Measurements from ENCODE around the gene GMNN.
"Not testable (repeated sequence)": the region's sequence is repeated elsewhere in the genome, so short reads cannot be mapped to it uniquely, and the experiment has no call there.

The GMNN gene

DNA sequence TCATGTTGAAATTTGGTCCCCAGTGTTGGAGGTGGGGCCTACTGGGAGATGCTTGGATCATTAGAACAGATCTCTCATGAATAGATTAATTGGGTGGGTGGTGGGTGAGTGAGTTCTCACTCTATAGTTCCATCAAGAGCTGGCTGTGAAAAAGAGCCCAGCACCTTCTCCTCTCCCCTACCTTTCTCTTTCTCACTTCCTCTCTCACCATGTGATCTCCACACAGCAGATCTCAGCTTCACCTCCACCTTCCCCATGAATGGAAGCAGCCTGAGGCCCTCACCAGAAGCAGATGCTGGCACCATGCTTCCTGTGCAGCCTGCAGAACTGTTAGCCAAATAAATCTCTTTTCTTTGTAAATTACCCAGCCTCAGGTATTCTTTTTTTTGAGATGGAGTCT lies 12.9 kb upstream of the GMNN start:
- DNase-seq (ENCODE audit: low read depth), result no peak

DNA sequence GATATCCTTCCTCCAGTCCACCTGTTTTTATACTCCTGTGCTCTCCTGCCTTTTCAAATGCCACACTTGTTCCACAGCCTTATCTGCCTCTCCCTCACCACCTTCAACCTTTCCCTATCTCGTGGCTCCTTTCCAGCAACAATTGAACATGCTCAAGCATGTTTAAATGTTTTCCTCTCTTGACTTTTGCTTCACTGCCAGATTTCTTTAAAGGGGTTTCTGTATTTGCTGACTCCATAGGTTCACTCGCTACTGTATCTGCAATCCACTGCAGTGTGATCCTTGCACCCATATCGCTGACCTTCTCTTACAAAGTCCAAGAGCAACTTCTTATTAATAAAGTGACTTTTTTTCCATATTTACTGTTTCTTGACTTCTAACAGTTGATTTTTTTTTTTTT lies 11.2 kb upstream of the GMNN start:
- no peak for DNase-seq (ENCODE audit: low read depth)

DNA sequence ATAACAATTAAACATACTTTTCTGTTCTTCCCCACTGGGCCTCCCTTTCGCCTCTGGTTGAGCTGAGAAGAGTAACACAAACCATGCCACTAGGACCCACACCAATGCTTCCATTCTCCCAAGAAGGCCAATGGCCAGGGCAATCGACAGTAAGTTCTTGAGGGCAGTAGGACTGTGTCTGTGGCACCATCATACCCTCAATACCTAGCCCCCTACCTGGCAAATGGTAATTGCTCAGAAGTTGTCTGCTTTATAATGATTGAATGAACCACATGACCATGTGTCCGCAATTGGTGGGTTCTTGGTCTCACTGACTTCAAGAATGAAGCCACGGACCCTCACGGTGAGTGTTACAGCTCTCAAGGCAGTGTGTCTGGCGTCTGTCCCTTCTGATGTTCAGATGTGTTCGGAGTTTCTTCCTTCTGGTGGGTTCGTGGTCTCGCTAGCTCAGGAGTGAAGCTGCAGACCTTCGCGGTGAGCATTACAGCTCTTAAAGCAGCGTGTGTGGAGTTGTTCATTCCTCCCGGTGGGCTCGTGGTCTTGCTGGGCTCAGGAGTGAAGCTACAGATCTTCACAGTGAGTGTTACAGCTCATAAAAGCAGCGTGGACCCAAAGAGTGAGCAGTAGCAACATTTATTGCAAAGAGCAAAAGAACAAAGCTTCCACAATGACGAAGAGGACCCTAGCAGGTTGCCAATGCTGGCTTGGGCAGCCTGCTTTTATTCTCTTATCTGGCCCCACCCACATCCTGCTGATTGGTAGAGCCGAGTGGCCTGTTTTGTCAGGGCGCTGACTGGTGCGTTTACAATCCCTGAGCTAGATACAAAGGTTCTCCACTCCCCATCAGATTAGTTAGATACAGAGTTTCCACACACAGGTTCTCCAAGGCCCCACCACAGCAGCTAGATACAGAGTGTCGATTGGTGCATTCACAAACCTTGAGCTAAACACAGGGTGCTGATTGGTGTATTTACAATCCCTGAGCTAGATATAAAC lies 9.6 kb upstream of the GMNN start:
- DNase-seq (ENCODE audit: low read depth), result not testable (repeated sequence)

DNA sequence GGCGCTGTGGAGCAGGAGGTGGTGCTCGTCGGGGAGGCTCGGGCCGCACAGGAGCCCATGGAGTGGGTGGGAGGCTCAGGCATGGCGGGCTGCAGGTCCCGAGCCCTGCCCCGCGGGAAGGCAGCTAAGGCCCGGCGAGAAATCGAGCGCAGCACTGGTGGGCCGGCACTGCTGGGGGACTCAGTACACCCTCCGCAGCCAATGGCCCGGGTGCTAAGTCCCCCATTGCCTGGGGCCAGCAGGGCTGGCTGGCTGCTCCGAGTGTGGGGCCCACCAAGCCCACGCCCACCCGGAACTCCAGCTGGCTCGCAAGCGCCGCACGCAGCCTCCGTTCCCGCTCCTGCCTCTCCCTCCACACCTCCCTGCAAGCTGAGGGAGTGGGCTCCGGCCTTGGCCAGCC lies 8.8 kb upstream of the GMNN start:
- not testable (repeated sequence) for DNase-seq (ENCODE audit: low read depth)

DNA sequence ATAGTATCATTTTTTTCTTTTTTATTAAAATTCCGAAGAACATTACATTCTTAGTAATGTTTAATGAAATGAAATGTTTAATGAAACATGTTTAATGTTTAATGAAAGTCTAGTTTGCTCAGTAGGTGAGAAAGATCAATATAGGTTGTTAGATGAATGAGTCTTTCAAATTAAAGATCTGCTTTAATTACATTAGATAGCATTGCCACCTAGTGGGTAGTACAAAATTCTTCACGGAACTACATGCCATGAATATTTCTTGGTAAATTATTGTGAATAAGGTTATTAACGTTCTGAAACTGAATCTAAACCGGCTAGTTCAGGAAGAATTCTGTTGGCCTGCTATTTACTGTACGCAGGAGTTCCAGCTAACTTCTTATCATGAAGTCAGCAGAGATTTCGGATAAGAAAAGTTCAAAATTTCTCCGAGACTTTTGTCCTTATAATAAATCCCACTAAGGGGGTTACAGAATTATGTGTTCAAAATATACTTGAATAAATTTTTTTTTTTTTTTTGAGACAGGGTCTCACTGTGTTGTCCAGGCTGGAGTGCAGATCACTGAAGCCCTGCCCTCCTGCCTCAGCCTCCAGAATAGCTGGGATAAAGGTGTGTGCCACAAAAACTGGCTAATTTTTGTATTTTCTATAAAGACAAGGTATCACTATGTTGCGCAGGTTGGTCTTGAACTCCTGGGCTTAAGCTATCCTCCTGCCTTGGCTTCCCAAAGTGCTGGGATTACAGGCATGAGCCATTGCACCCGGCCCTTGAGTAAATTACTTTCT lies 7.9 kb upstream of the GMNN start:
- no peak for DNase-seq (ENCODE audit: low read depth)

DNA sequence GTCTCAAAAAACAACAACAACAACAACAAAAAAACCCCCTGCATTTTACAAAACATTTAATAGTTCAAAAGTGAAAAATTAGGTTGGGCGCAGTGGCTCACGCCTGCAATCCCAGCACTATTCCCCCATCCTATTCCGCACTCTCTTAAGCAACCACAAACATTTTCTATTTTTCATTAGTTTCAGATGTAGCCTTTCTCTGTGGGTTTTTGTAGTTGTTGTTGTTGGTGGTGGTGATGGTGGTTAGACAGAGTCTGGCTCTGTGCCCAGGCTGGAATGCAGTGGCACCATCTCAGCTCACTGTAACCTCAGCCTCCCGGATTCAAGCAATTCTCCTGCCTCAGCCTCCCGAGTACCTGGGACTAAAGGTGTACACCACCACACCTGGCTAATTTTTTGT lies 6.4 kb upstream of the GMNN start:
- DNase-seq (ENCODE audit: low read depth), result no peak

DNA sequence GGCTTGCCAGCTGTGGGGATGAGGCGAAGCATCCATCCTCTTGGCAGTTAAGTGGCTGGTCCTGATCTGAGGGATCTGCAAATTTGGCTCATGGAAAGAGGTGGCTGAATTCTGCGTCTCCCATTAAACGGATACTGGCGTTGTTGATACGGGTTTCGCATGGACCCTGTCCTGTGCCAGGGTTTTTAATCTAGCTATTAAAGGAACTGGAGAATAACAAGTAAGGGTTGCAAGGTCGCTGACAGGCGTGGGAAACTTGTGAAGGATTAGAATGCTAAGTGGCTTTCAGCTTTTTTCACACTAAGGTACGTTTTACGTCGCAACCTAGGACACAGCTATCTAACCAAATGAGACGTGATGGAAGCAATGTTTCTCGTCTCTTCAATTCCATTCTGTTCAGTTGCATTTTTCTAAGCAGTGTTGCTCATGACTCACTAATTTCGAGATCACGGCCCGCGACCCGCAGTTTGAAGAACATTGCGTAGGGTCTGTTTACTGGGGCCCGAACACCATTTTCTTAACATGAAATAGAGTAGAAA lies 852 bp downstream of the GMNN start:
- no peak for DNase-seq (ENCODE audit: low read depth)

DNA sequence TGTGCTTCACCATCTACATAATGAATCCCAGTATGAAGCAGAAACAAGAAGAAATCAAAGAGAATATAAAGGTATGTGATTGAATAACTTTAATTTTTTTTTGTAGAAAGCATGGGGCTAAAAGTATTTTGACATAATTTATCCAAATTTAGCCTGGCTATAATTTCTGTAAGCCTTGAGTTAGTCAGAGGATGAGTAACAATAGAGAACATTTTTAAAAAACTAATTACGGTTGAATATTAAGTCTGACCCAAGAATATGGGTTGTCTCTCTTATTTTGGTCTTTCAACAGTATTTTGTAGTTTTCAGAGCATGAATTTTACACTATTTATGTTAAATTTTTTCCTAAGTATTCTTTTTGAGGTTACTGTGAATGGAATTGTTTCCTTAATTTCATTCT lies 2.5 kb downstream of the GMNN start:
- DNase-seq (ENCODE audit: low read depth), result no peak

DNA sequence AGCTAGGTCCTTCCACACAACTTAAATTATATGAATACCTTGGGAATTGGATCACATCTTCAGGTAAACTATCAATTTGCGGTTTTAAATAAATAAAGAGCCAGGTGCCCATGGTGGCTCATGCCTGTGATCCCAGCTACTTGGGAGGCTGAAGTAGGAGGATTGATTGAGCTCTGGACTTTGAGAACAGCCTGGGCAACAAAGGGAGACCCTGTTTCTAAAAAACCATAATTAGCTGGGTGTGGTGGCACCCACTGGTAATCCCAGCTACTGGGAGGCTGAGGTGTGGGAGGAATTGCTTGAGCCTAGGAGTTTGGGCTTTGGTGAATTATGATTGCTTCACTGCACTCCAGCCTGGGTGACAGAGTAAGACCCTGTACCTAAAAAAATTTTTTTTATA lies 3.4 kb downstream of the GMNN start:
- DNase-seq (ENCODE audit: low read depth), result no peak

DNA sequence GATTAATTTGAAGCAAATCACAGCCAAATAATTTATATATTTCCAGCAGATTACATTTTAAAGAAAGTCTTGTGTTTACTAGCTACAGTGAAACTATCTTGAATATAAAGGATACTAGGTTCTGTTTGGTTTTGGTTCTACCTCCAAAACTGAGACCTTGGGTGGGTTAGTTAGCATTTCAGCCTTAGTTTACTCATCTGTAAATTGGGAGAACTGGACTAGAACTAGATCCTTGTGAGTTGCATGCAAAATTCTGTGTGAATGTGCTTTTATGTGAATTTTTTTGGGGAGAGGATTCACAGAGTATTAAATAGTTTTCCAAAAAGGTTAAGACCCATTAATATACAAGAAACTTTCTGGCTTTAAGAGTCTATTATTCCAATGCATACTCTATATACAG lies 4.1 kb downstream of the GMNN start:
- DNase-seq (ENCODE audit: low read depth), result no peak

DNA sequence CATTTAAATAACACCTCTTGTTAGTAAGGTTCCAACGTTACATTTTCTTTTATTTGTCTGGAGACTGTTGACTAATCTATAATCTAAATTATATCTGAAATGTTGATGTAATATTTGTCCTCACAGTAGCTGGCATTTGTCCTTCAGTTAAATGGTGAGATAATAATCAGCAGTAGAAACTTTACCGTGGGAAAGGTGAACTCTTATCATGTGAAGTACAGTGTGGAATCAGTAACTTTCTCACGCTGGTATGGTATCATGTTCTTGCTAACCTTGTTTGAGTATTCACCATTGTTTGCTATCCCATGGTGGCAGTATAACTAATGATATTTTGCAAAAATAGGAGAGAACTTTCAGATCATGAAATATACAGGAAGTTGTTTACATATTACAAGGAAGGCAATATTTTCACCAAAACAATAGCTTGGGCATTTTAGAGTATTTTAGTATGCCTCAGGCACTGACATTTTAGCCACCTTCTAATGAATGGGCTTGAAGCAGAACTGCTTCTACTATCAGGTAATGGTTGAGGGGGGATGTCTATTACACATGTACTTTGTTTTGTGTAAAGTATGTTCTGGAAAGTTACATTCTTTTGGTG lies 4.8 kb downstream of the GMNN start:
- no peak for DNase-seq (ENCODE audit: low read depth)

DNA sequence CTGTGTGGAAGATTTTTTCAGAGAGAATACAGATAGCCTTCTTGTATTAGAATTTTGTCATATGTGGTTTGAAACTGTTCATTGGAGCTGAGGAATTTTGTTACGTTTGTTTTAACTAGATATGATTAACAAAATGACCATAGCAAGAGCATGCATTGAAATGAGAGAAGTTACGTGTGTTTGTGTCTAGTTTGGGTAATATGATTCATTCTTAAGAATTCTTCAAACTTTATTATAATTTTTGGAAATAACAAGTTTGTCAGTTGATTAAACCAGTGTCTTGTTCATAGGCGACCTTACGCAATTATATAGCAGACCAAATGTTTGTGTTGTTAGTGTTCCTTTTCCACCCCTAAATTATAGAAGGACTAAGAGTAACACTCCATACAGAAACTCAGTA lies 5.5 kb downstream of the GMNN start:
- no peak for DNase-seq (ENCODE audit: low read depth)

DNA sequence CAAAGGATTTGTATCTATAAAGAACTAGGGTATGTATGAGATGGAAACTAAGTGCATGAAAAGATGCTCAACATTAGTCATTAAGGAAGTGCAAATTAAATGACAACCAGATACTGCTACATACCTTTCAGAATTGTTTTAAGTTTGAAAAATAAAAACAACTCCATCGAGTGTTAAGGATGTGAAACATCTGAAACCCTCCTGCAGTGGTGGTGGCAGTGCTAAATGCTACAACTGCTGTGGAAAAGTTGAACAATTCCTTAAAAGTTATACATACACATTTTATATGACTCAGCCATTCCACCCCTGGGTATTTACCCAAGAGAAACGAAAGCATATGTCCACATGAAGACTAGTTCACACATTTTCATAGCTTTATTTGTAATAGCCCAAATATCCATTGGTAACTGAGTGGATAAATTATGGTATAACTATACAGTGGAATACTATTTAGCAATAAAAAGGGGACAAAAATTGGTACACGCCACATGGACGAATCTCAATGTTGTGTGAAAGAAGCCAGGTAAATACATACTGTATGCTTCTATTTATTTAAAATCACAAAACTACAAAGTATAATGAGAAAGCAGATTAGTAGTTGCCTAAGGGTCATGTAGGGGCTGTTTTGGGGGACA lies 13.4 kb downstream of the GMNN start:
- no peak for DNase-seq (ENCODE audit: low read depth)

DNA sequence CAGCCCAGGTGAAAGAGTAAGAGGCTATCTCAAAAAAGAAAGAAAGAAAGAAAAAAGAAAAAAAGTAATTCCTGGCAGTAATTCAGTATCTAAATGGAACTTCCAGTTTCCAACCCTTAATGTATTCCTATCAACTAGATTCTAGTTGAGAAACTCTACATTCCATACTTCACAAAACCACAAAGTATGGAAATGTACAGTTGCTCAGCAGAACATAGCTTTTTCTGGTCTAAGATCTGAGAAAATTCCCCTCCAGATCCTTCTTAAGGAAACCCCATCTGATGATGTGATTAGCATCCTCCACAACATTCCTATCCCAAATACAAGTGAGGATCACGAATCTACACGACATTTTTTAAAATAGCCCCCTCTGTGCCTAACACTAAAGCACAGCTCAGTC lies 20.4 kb downstream of the GMNN start:
- no peak for DNase-seq (ENCODE audit: low read depth)

DNA sequence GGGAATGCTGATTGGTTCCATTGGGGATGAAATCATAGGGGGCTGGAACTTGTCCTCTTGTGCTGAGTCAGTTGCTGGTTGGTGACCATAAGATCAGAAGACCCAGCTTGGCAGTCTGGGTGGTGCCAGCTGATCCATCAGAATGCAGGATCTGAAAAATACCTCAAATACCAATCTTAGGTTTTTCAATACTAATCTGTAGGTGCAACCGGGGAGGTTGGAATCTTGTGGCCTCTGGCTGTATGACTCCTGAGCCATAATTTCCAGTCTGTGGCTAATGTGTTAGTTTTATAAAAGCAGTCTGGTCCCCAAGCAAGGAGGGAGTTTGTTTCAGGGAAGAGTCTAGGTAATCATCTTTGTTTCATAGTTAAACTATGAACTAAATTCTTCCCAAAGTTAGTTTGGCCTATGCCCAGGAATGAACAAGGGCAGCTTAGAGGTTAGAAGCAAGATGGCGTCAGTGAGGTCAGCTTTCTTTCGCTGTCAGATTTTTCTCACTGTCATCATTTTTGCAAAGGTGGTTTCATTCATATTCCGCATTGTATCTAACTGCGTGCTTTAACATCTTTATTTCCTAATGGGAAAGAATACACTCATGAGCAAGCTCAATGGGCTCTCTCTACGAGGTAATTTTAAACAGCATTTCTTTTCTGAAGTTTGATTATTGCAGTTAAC lies 22.0 kb downstream of the GMNN start:
- DNase-seq (ENCODE audit: low read depth), result no peak

DNA sequence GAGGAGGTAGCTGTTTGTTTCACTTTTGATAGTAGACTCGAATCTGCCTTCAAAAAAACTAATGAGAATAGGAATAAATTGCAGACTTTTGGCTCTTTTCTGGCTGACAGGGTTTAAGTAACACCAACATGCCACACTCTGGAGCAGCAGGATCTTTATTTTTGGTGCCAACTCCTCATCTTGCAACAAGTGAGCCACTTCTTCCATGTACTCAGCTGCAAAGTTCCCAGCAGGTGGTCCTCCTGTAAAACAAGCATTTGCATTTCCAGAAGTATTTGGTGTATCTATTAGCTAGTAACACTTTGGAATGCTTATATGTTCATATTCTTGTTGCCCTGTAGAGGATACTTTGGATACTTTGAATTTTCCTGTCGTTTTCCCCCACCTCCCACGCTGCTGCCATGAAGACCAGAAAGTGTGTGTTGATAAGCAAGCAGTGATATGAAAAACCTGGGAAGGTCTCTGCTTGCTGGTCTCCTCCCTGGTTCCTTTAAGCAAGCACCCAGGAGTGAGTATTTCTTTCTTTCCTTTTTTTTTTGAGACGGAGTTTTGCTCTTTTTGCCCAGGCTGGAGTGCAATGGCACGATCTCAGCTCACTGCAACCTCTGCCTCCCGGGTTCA lies 23.0 kb downstream of the GMNN start:
- no peak for DNase-seq (ENCODE audit: low read depth)

DNA sequence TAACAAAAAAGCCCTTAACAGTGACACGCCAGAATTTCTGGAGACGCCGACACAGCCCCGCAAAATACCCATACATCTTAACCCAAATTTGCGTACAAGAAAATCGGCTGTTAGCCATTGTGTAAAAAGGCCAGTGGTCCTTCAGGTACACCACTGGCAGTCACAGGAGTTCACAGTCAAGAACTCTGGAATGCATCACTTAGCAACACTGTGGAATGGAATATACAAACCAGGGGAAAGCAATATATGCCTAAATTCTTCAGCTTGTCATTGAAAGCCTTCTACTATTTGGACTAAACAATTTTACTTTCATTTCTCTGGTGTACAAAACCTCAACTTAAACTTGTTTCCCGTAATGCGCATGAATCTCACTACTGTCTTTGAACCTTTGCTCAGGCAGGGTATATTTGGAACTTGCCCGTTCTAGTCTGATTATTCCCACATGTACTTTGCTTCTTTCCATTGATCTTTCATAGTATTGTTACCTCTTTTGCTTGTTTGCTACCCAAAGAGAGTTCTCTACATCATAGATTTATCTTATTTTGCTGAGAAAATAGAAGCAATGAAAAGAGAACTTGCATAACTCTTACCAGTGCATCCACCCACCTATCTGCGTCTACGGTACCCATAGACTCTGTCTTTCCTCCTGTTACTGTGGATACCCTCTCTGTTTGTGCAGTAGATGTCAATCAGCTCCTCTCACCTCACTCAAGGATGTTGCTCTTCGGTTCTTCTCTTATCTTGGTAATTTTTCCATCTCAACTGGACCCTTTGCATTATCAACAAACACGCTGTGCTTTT lies 24.2 kb downstream of the GMNN start, which contains the start of gene ARMH2:
ARMH2 (minus strand) TSS at position 178 of the 801 bp plus-strand sequence; CDS start at position 118, 60 bp downstream.
- DNase-seq (ENCODE audit: low read depth), result no peak

DNA sequence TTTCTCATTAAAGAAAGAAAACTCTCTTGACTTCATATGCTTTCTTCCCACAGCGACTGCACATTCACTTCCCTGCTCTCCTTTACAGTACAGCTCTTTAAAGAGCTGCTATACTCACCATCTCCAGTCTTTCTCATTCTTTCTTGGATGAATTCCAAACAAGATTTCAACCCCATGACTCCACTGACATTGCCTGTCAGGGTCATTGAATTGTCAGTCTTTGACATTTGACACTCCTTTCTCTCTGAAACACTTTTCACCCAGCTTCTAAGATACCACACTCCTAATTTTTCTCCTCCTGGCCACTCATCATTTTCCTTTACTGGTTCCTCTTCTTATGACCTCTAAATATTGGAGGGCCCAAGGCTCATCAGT lies 24.8 kb downstream of the GMNN start:
- no peak for DNase-seq (ENCODE audit: low read depth)

DNA sequence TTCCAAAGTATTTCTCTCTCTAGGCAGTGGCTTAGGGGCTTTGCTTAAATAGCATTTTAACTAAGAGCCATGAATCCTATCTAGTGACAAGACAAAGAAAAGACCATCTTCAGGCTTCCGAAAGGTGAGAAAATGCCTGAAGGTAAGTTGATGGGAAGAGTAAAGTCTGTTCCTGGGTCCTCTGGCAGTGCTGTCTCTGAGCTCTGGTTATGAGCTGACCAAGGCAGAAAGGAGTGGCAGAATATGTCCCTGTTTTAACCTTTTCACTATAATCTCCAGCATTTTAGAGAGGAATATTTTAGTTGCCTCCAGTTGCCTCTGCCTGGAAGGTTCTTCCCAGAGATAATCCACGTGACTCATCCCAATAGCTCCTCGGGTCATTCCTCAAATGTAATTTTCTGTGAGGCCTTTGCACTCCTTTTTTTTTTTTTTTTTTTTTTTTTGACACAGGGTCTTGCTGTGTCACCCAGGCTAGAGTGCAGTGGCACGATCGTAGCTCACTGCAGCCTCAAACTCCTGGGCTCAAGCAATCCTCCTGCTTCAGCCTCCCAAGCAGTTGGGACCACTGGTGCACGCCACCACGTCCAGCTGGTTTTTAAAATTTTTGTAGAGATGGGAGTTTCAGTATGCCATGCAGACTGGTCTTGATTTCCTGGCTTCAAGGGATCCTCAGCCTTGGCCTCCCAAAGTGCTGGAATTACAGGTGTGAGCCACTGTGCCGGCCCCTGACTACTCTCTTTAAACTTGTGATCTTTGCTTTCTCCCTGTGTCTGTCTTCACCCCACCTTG lies 27.7 kb downstream of the GMNN start:
- no peak for DNase-seq (ENCODE audit: low read depth)

All from HS-5 (cell line).